GM21367 (cell line): Measurements from ENCODE around the gene OR2A5.
"Not testable (repeated sequence)": the region's sequence is repeated elsewhere in the genome, so short reads cannot be mapped to it uniquely, and the experiment has no call there.

Experiments
- ATAC-seq: cut with Tn5 transposase; IDR thresholded peaks from one replicate; pipeline ENCODE4 v1.9.1; 2021; ENCODE audit not compliant: unreplicated experiment

OR2A5 gene

GRCh38 chr7:144048648-144049047 is at the start of gene OR2A5:
Gene OR2A5, plus strand, starts transcription at chr7:144048948. Its CDS starts 1,454 bp downstream, at chr7:144050402.
- no peak for ATAC-seq

- no peak for ATAC-seq
Observed at GRCh38 chr7:144000020-144000419, 48.7 kb upstream of the OR2A5 start, which contains the start of gene OR6B1. Gene OR6B1, plus strand, starts transcription at chr7:144000320. Its CDS starts 3,677 bp downstream, at chr7:144003997.

- no peak for ATAC-seq
Observed at GRCh38 chr7:144001543-144001942, 47.2 kb upstream of the OR2A5 start.

- no peak for ATAC-seq
Observed at GRCh38 chr7:144004703-144005102, 44.0 kb upstream of the OR2A5 start.

GRCh38 chr7:144006029-144006691 is 42.6 kb upstream of the OR2A5 start:
- ATAC-seq: no peak

- no peak for ATAC-seq
Observed at GRCh38 chr7:144006692-144007042, 42.1 kb upstream of the OR2A5 start.

- ATAC-seq: no peak
Observed at GRCh38 chr7:144009361-144009760, 39.4 kb upstream of the OR2A5 start.

GRCh38 chr7:144010061-144010460 is 38.7 kb upstream of the OR2A5 start:
- ATAC-seq: not testable (repeated sequence)

GRCh38 chr7:144010821-144011220 is 37.9 kb upstream of the OR2A5 start:
- not testable (repeated sequence) for ATAC-seq

GRCh38 chr7:144011458-144012230 is 37.1 kb upstream of the OR2A5 start:
- ATAC-seq: no peak

GRCh38 chr7:144018065-144018464 is 30.7 kb upstream of the OR2A5 start:
- no peak for ATAC-seq

- no peak for ATAC-seq
Observed at GRCh38 chr7:144019457-144019856, 29.3 kb upstream of the OR2A5 start.

GRCh38 chr7:144020340-144020739 is 28.4 kb upstream of the OR2A5 start:
- no peak for ATAC-seq

- ATAC-seq: no peak
Observed at GRCh38 chr7:144022169-144022568, 26.6 kb upstream of the OR2A5 start.

- ATAC-seq: no peak
Observed at GRCh38 chr7:144023171-144023827, 25.4 kb upstream of the OR2A5 start.

GRCh38 chr7:144024213-144024612 is 24.5 kb upstream of the OR2A5 start:
- no peak for ATAC-seq

GRCh38 chr7:144026203-144026883 is 22.4 kb upstream of the OR2A5 start:
- ATAC-seq: no peak

- ATAC-seq: no peak
Observed at GRCh38 chr7:144027070-144027469, 21.7 kb upstream of the OR2A5 start.

- no peak for ATAC-seq
Observed at GRCh38 chr7:144027974-144028373, 20.8 kb upstream of the OR2A5 start.

GRCh38 chr7:144028547-144028946 is 20.2 kb upstream of the OR2A5 start:
- ATAC-seq: no peak

GRCh38 chr7:144032516-144032915 is 16.2 kb upstream of the OR2A5 start:
- no peak for ATAC-seq
